Gastrocnemius medialis (tissue), 4 donors: Measurements from ENCODE around the gene SCLY. TPM values are rescaled to one million over a fixed set of nuclear protein-coding genes. Genes with fewer than 3 reads are reported as not detected.

ENCODE experiments used
- ATAC-seq, 2 donors: fragments of 150-250 bp; one replicate each; pipeline ENCODE4 v1.9.1; 2016
- DNase-seq, 2 donors: peaks; one replicate each; pipeline ENCODE4 v3.0.0-alpha.2; 2019
- H3K27ac ChIP-seq, 4 donors: fragments of 200-600 bp; sonication (generic); 1 replicate in 1 of 4; 2 replicates in 3 of 4; pipeline ENCODE4 v1.5.1; 2016 to 2018; ENCODE audit warnings: mild to moderate bottlenecking in 2 of 4, moderate library complexity in 1 of 4
- H3K27me3 ChIP-seq, 3 donors: fragments of 200-600 bp; sonication (generic) in 2 of 3; 1 replicate in 1 of 3; 2 replicates in 2 of 3; pipeline versions ENCODE4 v1.5.1 to v1.6.0; 2016 to 2019; ENCODE audit warnings: mild to moderate bottlenecking in 1 of 3, moderate library complexity in 1 of 3
- H3K36me3 ChIP-seq, 2 donors: fragments of 200-600 bp; sonication (generic) in 1 of 2; one replicate each; pipeline ENCODE4 v1.5.1; 2017 to 2018
- H3K4me1 ChIP-seq, 2 donors: fragments of 200-600 bp; sonication (generic) in 1 of 2; one replicate each; pipeline ENCODE4 v1.5.1; 2016 to 2017; ENCODE audit warnings: mild to moderate bottlenecking in 2 of 2
- H3K4me3 ChIP-seq, 4 donors: fragments of 200-600 bp; sonication (generic) in 3 of 4; 1 replicate in 1 of 4; 2 replicates in 3 of 4; pipeline ENCODE4 v1.5.1; 2016 to 2019; ENCODE audit warnings: mild to moderate bottlenecking in 2 of 4
- H3K9me3 ChIP-seq, 3 donors: fragments of 200-600 bp; sonication (generic) in 2 of 3; 1 replicate in 1 of 3; 2 replicates in 2 of 3; pipeline ENCODE4 v1.5.1; 2016 to 2019
- POLR2A ChIP-seq, 2 donors: fragments of 450-650 bp; IDR thresholded peaks; one replicate each; pipeline ENCODE4 v1.6.1; 2017; ENCODE audit warnings: antibody characterized with exemption in 2 of 2, mild to moderate bottlenecking in 2 of 2, moderate library complexity in 2 of 2
- in situ Hi-C, 4 donors: fragments of 200-750 bp; cut with MboI; loops; one replicate each; pipeline versions ENCODE4 v1.15.0 to v1.8.0; 2017; ENCODE audit warnings: low sequenced_read_pairs in 4 of 4
- intact Hi-C: fragments of 100-400 bp; cut with DNase I; formaldehyde crosslinking; loops from one replicate; pipeline ENCODE4 v1.15.1; 2023; ENCODE audit warnings: low total_unique reads
- total RNA-seq, 4 donors: library from RNA; depleted of rRNA; stranded (reverse); fragments of >200 nt; gene quantifications; one replicate each; pipeline versions ENCODE4 v1.1.0 to v1.2.3, GENCODE V29; 2016
- TF ChIP-seq, protein P1 (sequence below), 5 experiments: fragments of 450-650 bp in 3 of 5; fragments of 200-600 bp in 2 of 5; sonication (generic) in 2 of 5; IDR thresholded peaks in 4 of 5; conservative IDR thresholded peaks in 1 of 5; 1 replicate in 4 of 5; 2 replicates in 1 of 5; pipeline ENCODE4 v1.5.1; 2016 to 2019; ENCODE audit warnings: antibody characterized with exemption in 5 of 5, mild to moderate bottlenecking in 3 of 5, moderate library complexity in 3 of 5

SCLY gene
- total RNA-seq, 4 donors from 2014 or later: 3.3 to 9.7 (median 5.6) TPM

DNA sequence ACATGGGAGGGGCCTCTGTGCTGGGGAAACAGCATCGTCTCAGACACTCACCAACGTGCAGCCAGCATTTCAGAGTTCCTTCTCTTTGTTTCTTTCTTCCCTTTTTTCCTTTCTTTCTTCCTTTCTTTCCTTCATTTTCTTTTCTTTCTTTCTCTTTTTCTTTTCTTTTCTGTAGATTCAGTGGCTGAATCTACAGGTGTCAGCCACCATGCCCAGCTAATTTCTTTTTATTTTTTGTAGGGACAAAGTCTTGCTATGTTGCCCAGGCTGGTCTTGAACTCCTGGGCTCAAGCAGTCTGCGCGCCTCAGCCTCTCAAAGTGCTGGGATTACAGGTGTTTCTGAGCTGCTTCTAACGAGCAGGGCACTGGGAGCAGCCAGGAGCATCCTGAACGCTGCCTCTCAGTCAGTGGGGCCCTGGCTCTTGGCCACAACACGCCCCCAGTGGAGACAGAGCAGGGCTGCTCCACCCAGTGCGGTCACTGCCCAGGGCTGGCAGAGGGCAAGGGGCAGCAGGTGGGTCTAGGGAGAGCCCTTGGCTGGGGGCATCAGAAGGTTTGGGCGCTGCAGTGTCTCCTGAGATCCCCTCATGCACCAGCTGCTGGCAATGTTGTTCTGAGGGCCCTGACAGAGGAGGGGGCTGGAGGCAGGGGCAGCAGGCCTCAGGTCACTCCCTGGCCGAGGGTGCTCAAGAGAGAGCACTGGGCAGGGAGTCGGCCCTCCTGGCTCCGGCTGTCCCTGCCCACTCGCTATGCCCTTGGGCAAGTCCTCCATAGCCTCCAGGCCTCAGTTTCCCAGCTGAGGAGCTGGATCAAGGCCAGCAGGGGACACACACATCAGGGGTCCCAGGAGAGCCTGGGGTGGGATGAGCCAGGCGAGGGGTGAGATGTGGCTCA, 72.9 kb downstream of the SCLY start:
- TF ChIP-seq POLR2A (IDR thresholded peaks at IDR 0.05): no peak
- TF ChIP-seq, protein P1, sequence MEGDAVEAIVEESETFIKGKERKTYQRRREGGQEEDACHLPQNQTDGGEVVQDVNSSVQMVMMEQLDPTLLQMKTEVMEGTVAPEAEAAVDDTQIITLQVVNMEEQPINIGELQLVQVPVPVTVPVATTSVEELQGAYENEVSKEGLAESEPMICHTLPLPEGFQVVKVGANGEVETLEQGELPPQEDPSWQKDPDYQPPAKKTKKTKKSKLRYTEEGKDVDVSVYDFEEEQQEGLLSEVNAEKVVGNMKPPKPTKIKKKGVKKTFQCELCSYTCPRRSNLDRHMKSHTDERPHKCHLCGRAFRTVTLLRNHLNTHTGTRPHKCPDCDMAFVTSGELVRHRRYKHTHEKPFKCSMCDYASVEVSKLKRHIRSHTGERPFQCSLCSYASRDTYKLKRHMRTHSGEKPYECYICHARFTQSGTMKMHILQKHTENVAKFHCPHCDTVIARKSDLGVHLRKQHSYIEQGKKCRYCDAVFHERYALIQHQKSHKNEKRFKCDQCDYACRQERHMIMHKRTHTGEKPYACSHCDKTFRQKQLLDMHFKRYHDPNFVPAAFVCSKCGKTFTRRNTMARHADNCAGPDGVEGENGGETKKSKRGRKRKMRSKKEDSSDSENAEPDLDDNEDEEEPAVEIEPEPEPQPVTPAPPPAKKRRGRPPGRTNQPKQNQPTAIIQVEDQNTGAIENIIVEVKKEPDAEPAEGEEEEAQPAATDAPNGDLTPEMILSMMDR (IDR thresholded peaks at IDR 0.05 in 4 of 5, conservative IDR thresholded peaks at IDR 0.05 in 1 of 5): no peak
- no peaks in the 10 kb centered on the region for H3K9me3 ChIP-seq
- H3K4me1 ChIP-seq: peaks cover 25 to 35% of the 10 kb centered on the region in 2 donors
- no peaks in the 10 kb centered on the region for H3K27me3 ChIP-seq
- no peaks in the 10 kb centered on the region for H3K36me3 ChIP-seq
- in situ Hi-C loops: no loop called here
- H3K27ac ChIP-seq: peak overlapping the region in 1 of 4 donors; percentile 9
- DNase-seq: peak in 1 of 2 donors; percentile 18
- intact Hi-C loops: no loop called here
- H3K4me3 ChIP-seq: no peak overlapping the region
- ATAC-seq: no peak

DNA sequence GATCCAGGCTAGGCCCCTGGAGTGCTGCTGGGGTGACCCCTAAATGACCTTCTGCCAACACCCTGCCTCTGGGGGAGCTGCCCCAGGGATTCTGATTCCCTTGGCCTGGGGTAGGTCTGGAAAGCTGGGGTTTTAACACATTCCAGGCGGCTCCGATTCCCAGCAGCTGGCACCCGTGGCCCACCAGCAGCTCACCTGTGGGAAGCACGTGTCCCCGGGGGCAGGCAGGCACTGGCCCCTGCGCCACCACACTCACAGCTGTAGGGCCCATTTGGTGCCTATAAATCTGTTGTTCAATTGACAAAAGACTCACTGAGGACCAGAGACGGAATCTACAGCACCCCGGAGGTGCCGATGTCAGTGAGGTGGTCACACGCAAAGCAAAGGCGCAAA, 73.6 kb downstream of the SCLY start:
- ATAC-seq (no peak), DNase-seq (peak in 1 of 2 donors; percentile 10)
- H3K9me3 ChIP-seq: no peaks in the 10 kb centered on the region
- TF ChIP-seq POLR2A (IDR thresholded peaks at IDR 0.05): no peak
- TF ChIP-seq, protein P1 (IDR thresholded peaks at IDR 0.05 in 4 of 5, conservative IDR thresholded peaks at IDR 0.05 in 1 of 5): no peak
- H3K4me1 ChIP-seq: peaks cover 26 to 39% of the 10 kb centered on the region in 2 donors
- in situ Hi-C loops (no loop called here), intact Hi-C loops (no loop called here)
- no peaks in the 10 kb centered on the region for H3K36me3 ChIP-seq
- peak overlapping the region in 2 of 4 donors; percentile 99 to 100 for H3K27ac ChIP-seq
- H3K27me3 ChIP-seq: no peaks in the 10 kb centered on the region
- no peak overlapping the region for H3K4me3 ChIP-seq

DNA sequence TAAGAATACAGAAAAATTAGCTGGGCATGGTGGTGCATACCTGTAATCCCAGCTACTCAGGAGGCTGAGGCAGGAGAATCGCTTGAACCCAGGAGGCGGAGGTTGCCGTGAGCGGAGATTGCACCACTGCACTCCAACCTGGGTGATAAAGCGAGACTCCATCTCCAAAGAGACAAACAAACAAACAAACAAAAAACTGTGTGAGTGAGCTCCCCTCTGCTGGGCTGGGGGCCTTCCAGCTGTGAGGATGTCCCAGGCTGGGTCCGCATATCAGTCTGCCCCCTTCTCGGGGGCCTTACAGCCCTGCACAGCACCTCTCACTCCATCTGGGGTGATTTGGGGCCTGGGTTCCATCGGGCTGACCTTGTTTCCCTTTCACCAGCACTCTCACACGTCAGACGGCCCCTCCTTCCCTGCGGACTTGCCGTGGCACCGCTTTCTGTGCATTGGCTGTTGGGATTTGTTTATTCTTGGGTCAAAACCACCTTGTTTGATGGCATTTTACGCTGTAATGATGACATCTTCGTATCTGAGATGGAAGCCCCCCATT, 74.9 kb downstream of the SCLY start:
- Histone ChIP-seq H3K9me3 (no peaks in the 10 kb centered on the region), H3K4me3 (peak overlapping the region in 1 of 4 donors; percentile 24), H3K36me3 (peaks cover 0 to 1% of the 10 kb centered on the region in 2 donors), H3K27ac (peak overlapping the region; percentile 91 to 100 (median 98)), H3K4me1 (peaks cover 39 to 47% of the 10 kb centered on the region in 2 donors), H3K27me3 (no peaks in the 10 kb centered on the region)
- TF ChIP-seq, protein P1 (IDR thresholded peaks at IDR 0.05 in 4 of 5, conservative IDR thresholded peaks at IDR 0.05 in 1 of 5): no peak
- TF ChIP-seq POLR2A (IDR thresholded peaks at IDR 0.05): no peak
- ATAC-seq (no peak), DNase-seq (peak in 1 of 2 donors; percentile 16)
- in situ Hi-C loops: no loop called here
- intact Hi-C loops: loop anchor here (1.0 to 5.0 kb wide), 3 partner anchors 74 to 239 kb away; partner anchors contain the start of gene SCLY

DNA sequence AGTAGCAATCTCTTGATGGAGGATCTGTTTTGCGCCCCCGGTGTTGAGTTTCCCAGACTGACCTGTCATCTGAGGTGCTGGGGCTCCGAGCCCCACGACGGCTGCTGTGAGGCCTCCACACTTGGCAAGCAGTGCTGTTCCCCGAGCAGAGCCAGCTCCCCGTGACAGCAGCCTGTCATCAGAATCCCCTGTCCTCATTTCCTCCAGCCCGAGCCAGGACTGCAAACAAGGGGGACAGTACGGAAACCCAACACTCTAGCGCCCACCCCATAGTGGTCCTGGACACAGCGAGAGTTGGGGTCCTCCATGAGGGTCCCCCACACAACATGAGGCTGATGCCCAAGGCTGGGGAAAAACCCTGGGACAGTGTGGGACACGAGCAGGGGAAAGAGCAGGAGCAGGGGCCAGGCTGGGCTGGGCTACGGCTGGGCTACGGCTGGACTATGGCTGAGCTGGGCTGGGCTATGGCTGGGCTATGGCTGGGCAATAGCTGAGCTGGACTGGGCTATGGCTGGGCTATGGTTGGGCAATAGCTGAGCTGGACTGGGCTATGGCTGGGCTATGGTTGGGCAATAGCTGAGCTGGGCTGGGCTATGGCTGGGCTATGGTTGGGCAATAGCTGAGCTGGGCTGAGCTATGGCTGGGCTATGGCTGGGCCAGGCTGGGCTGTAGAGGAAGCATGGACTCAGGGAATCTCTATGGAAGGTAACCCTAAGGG, 76.2 kb downstream of the SCLY start:
- Histone ChIP-seq H3K4me3 (peak overlapping the region in 3 of 4 donors; percentile 24 to 89 (median 37)), H3K4me1 (peaks cover 50 to 52% of the 10 kb centered on the region in 2 donors), H3K36me3 (peaks cover 0 to 12% of the 10 kb centered on the region in 2 donors), H3K27ac (peak overlapping the region; percentile 91 to 100 (median 98)), H3K27me3 (no peaks in the 10 kb centered on the region), H3K9me3 (no peaks in the 10 kb centered on the region)
- DNase-seq (peak; percentile 69 to 91), ATAC-seq (peak; percentile 48 to 57)
- intact Hi-C loops (loop anchor here (1.0 to 5.0 kb wide), 3 partner anchors 76 to 240 kb away; partner anchors contain the start of gene SCLY), in situ Hi-C loops (no loop called here)
- TF ChIP-seq, protein P1 (IDR thresholded peaks at IDR 0.05 in 4 of 5, conservative IDR thresholded peaks at IDR 0.05 in 1 of 5): no peak
- TF ChIP-seq POLR2A (IDR thresholded peaks at IDR 0.05): peak; percentile 34 to 60
